Astrocyte (in vitro differentiated cells and primary cell): Measurements from ENCODE around the gene IL34. TPM values are rescaled to one million over a fixed set of nuclear protein-coding genes. Genes with fewer than 3 reads are reported as not detected.

Source experiments
- DNase-seq: peaks from one replicate; pipeline ENCODE4 v3.0.0-alpha.2; 2010; ENCODE audit warnings: low read depth
- FAIRE-seq: peaks from 2 replicates; lab custom pipeline; 2011; peaks lifted over from hg19 to GRCh38; lab: Jason Lieb, UNC
- H2AFZ ChIP-seq: 2 replicates; pipeline ENCODE4 v1.6.0; 2012; ENCODE audit warnings: low read depth, low read length, inconsistent platforms
- H3K27ac ChIP-seq: 2 replicates; pipeline ENCODE4 v1.5.1; 2011; ENCODE audit warnings: low read depth, low read length, inconsistent platforms
- H3K27me3 ChIP-seq: 2 replicates; pipeline ENCODE4 v1.6.0; 2011; ENCODE audit warnings: low read length, inconsistent platforms; ENCODE audit not compliant: insufficient read depth
- H3K36me3 ChIP-seq: 2 replicates; pipeline ENCODE4 v1.5.1; 2011; ENCODE audit warnings: low read length, inconsistent platforms; ENCODE audit not compliant: insufficient read depth
- H3K4me1 ChIP-seq: 2 replicates; pipeline ENCODE4 v1.5.1; 2011; ENCODE audit warnings: low read length, inconsistent platforms; ENCODE audit not compliant: insufficient read depth
- H3K4me2 ChIP-seq: 2 replicates; pipeline ENCODE4 v1.6.0; 2012; ENCODE audit warnings: low read length, inconsistent platforms
- H3K4me3 ChIP-seq: 2 replicates; pipeline ENCODE4 v1.5.1; 2011; ENCODE audit warnings: low read depth, mild to moderate bottlenecking, low read length, inconsistent platforms; ENCODE audit not compliant: insufficient read depth
- H3K79me2 ChIP-seq: 2 replicates; pipeline ENCODE4 v1.6.0; 2012; ENCODE audit warnings: mild to moderate bottlenecking, low read length, inconsistent platforms; ENCODE audit not compliant: insufficient read depth
- H3K9ac ChIP-seq: 2 replicates; pipeline ENCODE4 v1.6.0; 2012; ENCODE audit warnings: mild to moderate bottlenecking, low read length, inconsistent platforms
- H3K9me3 ChIP-seq: 2 replicates; pipeline ENCODE4 v1.5.1; 2012; ENCODE audit warnings: low read depth, mild to moderate bottlenecking, low read length, inconsistent platforms; ENCODE audit not compliant: insufficient read depth
- H4K20me1 ChIP-seq: 2 replicates; pipeline ENCODE4 v1.6.0; 2012; ENCODE audit warnings: low read length, inconsistent platforms; ENCODE audit not compliant: insufficient read depth
- H3K27ac Mint-ChIP-seq: one replicate; pipeline ENCODE4 v1.8.0; 2021; ENCODE audit warnings: mild to moderate bottlenecking, mixed read lengths; ENCODE audit not compliant: unreplicated experiment
- H3K27me3 Mint-ChIP-seq: one replicate; pipeline ENCODE4 v1.8.0; 2021; ENCODE audit warnings: low read depth, mixed read lengths; ENCODE audit not compliant: unreplicated experiment
- H3K36me3 Mint-ChIP-seq: one replicate; pipeline ENCODE4 v1.8.0; 2021; ENCODE audit warnings: low read depth, mixed read lengths; ENCODE audit not compliant: unreplicated experiment
- H3K4me1 Mint-ChIP-seq: one replicate; pipeline ENCODE4 v1.8.0; 2021; ENCODE audit warnings: low read depth, mixed read lengths; ENCODE audit not compliant: unreplicated experiment
- H3K4me3 Mint-ChIP-seq: one replicate; pipeline ENCODE4 v1.8.0; 2021; ENCODE audit warnings: mild to moderate bottlenecking, moderate library complexity, mixed read lengths; ENCODE audit not compliant: unreplicated experiment
- H3K9me3 Mint-ChIP-seq: one replicate; pipeline ENCODE4 v1.8.0; 2021; ENCODE audit warnings: mild to moderate bottlenecking, mixed read lengths; ENCODE audit not compliant: unreplicated experiment
- CTCF ChIP-seq: IDR thresholded peaks from 2 replicates; pipeline ENCODE4 v1.5.1; 2011; ENCODE audit warnings: low read depth, mild to moderate bottlenecking, inconsistent platforms, low read length, moderate library complexity; ENCODE audit not compliant: insufficient read depth
- EZH2 ChIP-seq: IDR thresholded peaks from 2 replicates; pipeline ENCODE4 v1.6.1; 2012; ENCODE audit warnings: mild to moderate bottlenecking, low read length, inconsistent platforms; ENCODE audit not compliant: insufficient read depth
- total RNA-seq: library from RNA; stranded (reverse); gene quantifications from 2 replicates; pipeline ENCODE4 v1.2.1, GENCODE V29; 2021

Gene IL34
- total RNA-seq, 1 donor from 2014 or later: 0.34 TPM

DNA sequence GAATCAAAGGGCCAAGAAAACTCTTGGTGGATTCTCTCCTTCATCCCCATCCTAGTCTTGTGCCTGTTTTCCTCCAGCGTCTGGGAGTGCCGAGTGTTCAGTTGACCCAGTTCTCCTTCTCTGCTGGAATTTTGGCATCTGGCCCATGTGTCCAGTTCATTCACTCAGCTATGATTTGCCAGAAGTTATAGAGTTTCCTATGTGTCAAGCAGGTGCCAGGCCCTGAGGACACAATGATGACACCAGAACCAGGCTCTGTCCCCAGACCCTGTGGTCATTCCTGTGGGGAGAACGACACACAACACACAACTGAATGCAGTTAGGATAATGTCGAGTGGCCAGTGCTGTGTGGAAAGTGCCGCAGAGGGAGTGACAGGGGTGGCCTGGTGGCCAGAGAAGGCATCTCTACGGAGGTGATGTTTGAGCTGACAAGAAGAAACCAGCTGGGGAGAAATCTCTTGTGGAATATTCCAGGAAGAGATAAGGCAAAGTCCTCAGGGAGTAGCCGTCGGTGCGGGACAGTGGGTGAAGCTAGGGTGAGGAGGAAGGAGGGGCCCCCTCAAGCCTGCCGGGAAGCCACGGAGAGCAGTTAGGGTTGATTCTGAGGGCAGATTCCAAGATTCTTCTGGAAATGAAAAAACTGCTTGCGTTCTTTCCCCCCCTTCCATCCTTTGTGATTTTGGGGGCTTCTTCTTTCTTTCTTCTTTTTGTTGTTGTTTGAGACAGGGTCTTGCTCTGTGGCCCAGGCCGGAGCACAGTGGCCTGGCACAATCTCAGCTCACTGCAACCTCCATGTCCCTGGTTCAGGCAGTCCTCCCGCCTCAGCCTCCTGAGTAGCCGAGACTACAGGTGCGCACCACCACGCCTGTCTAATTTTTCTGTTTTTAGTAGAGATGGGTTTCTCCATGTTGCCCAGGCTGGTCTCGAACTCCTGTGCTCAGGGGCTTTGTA, 35.8 kb upstream of the IL34 start:
- H3K4me3 ChIP-seq: no peak overlapping the region
- H3K4me2 ChIP-seq: no peak overlapping the region
- no peaks in the 10 kb centered on the region for H3K27me3 ChIP-seq
- H4K20me1 ChIP-seq: no peaks in the 10 kb centered on the region
- no peak overlapping the region for H3K27ac ChIP-seq
- no peaks in the 10 kb centered on the region for H3K9me3 ChIP-seq
- DNase-seq (no peak), FAIRE-seq (no peak)
- Mint-ChIP-seq H3K27me3 (peaks cover 18% of the 10 kb centered on the region), H3K9me3 (no peaks in the 10 kb centered on the region), H3K4me3 (no peak overlapping the region), H3K4me1 (no peaks in the 10 kb centered on the region), H3K36me3 (no peaks in the 10 kb centered on the region), H3K27ac (no peak overlapping the region)
- H2AFZ ChIP-seq: no peak overlapping the region
- no peaks in the 10 kb centered on the region for H3K79me2 ChIP-seq
- H3K9ac ChIP-seq: no peak overlapping the region
- no peak for TF ChIP-seq CTCF
- no peak for TF ChIP-seq EZH2
- H3K4me1 ChIP-seq: no peaks in the 10 kb centered on the region
- no peaks in the 10 kb centered on the region for H3K36me3 ChIP-seq

GRCh38 chr16:70611224-70611598, 35.1 kb upstream of the IL34 start:
- FAIRE-seq: no peak
- H3K27me3 ChIP-seq: no peaks in the 10 kb centered on the region
- no peak overlapping the region for H3K4me3 ChIP-seq
- Mint-ChIP-seq H3K9me3 (no peaks in the 10 kb centered on the region), H3K4me1 (no peaks in the 10 kb centered on the region), H3K27ac (no peak overlapping the region), H3K36me3 (no peaks in the 10 kb centered on the region), H3K4me3 (no peak overlapping the region), H3K27me3 (peaks cover 18% of the 10 kb centered on the region)
- H3K79me2 ChIP-seq: no peaks in the 10 kb centered on the region
- no peak overlapping the region for H2AFZ ChIP-seq
- no peaks in the 10 kb centered on the region for H4K20me1 ChIP-seq
- H3K36me3 ChIP-seq: no peaks in the 10 kb centered on the region
- TF ChIP-seq CTCF (no peak), EZH2 (no peak)
- H3K27ac ChIP-seq: no peak overlapping the region
- no peak overlapping the region for H3K4me2 ChIP-seq
- H3K9me3 ChIP-seq: no peaks in the 10 kb centered on the region
- H3K4me1 ChIP-seq: no peaks in the 10 kb centered on the region
- H3K9ac ChIP-seq: no peak overlapping the region
- no peak for DNase-seq

GRCh38 chr16:70611785-70612303, 34.5 kb upstream of the IL34 start:
- Mint-ChIP-seq H3K27me3 (peaks cover 18% of the 10 kb centered on the region), H3K9me3 (no peaks in the 10 kb centered on the region), H3K4me1 (no peaks in the 10 kb centered on the region), H3K27ac (no peak overlapping the region), H3K36me3 (no peaks in the 10 kb centered on the region), H3K4me3 (no peak overlapping the region)
- Histone ChIP-seq H3K9ac (no peak overlapping the region), H4K20me1 (no peaks in the 10 kb centered on the region), H3K27me3 (no peaks in the 10 kb centered on the region), H3K27ac (no peak overlapping the region), H3K36me3 (no peaks in the 10 kb centered on the region), H3K9me3 (no peaks in the 10 kb centered on the region), H2AFZ (no peak overlapping the region), H3K4me1 (no peaks in the 10 kb centered on the region), H3K4me3 (no peak overlapping the region), H3K4me2 (no peak overlapping the region), H3K79me2 (no peaks in the 10 kb centered on the region)
- DNase-seq (no peak), FAIRE-seq (no peak)
- no peak for TF ChIP-seq EZH2
- TF ChIP-seq CTCF: no peak
